ENCODE results near the gene AIG1.
"Not testable (repeated sequence)": the region's sequence is repeated elsewhere in the genome, so short reads cannot be mapped to it uniquely, and the experiment has no call there.

AIG1 gene

GRCh38 chr6:143293523-143293922 lies 232.8 kb downstream of the AIG1 start:
- DNase-seq: no peak

GRCh38 chr6:143294265-143294860 lies 233.7 kb downstream of the AIG1 start:
- DNase-seq: no peak

- DNase-seq: no peak
These were observed 235.2 kb downstream of the AIG1 start for GRCh38 chr6:143295932-143296331.

- no peak for DNase-seq
These were observed 237.4 kb downstream of the AIG1 start for GRCh38 chr6:143298071-143298470.

GRCh38 chr6:143299253-143300166 lies 238.8 kb downstream of the AIG1 start:
- peak in 1 of 2 experiments; percentile 6 for DNase-seq

GRCh38 chr6:143301188-143301587 lies 240.5 kb downstream of the AIG1 start:
- no peak for DNase-seq

- DNase-seq: not testable (repeated sequence)
These were observed 247.1 kb downstream of the AIG1 start for GRCh38 chr6:143307760-143308159.

GRCh38 chr6:143313163-143313562 lies 252.5 kb downstream of the AIG1 start:
- no peak for DNase-seq

- DNase-seq: no peak
These were observed 260.9 kb downstream of the AIG1 start for GRCh38 chr6:143321491-143322086.

GRCh38 chr6:143322386-143322785 lies 261.7 kb downstream of the AIG1 start:
- no peak for DNase-seq

GRCh38 chr6:143323729-143324470 lies 263.2 kb downstream of the AIG1 start:
- DNase-seq: no peak

- DNase-seq: no peak
These were observed 264.9 kb downstream of the AIG1 start for GRCh38 chr6:143325379-143326140.

- no peak for DNase-seq
These were observed 268.2 kb downstream of the AIG1 start for GRCh38 chr6:143328876-143329275.

- DNase-seq: no peak
These were observed 268.6 kb downstream of the AIG1 start for GRCh38 chr6:143329323-143329722.

- no peak for DNase-seq
These were observed 270.7 kb downstream of the AIG1 start for GRCh38 chr6:143331362-143331761.

- DNase-seq: no peak
These were observed 271.6 kb downstream of the AIG1 start for GRCh38 chr6:143332153-143332845.

- no peak for DNase-seq
These were observed 272.4 kb downstream of the AIG1 start for GRCh38 chr6:143333081-143333480.

GRCh38 chr6:143333749-143334520 lies 273.2 kb downstream of the AIG1 start:
- no peak for DNase-seq

- DNase-seq: no peak
These were observed 275.2 kb downstream of the AIG1 start for GRCh38 chr6:143335865-143336264.

GRCh38 chr6:143336446-143337152 lies 275.9 kb downstream of the AIG1 start:
- no peak for DNase-seq

Measured in activated CD4-positive, alpha-beta T cell treated with anti-CD3 and anti-CD28 coated beads, Interleukin-2, amount 50 U/mL, for 48 hours (primary cell).